ENCODE measurements around the gene KDELR1. TPM values are rescaled to one million over a fixed set of nuclear protein-coding genes. Genes with fewer than 3 reads are reported as not detected.

Gene KDELR1
- polyA plus RNA-seq, 1 donor from 2014 or later = 29.2 TPM

- Mint-ChIP-seq H3K4me1 (peaks cover 0 to 7% (median 4%) of the 10 kb centered on the region in 3 donors), H3K27ac (no peak overlapping the region), H3K9me3 (no peaks in the 10 kb centered on the region), H3K36me3 (peaks cover 6% of the 10 kb centered on the region), H3K27me3 (no peaks in the 10 kb centered on the region), H3K4me3 (no peak overlapping the region)
These were observed 40.5 kb downstream of the KDELR1 start for GRCh38 chr19:48350856-48351255.

DNA sequence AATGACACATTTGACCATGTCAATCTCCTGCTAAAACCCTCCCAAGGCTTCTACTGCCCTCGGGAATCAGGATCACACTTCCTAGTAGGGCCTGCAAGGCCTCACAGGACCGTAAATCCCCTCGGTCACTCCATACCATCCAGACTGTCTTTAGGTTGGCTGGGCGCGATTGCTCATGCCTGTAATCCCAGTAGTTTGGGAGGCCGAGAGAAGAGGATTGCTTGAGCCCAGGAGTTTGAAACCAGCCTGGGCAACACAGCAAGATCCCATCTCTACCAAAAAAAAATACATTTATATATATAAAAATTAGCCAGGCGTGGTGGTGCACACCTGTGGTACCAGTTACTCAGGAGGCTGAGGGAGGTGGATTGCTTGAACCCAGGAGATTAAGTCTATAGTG lies 42.6 kb downstream of the KDELR1 start:
- no peaks in the 10 kb centered on the region for H3K9me3 Mint-ChIP-seq
- H3K4me1 Mint-ChIP-seq = peaks cover 0 to 7% (median 4%) of the 10 kb centered on the region in 3 donors
- H3K36me3 Mint-ChIP-seq = peaks cover 6% of the 10 kb centered on the region
- H3K4me3 Mint-ChIP-seq = no peak overlapping the region
- H3K27ac Mint-ChIP-seq = no peak overlapping the region
- H3K27me3 Mint-ChIP-seq = no peaks in the 10 kb centered on the region

GRCh38 chr19:48348045-48348444 lies 43.3 kb downstream of the KDELR1 start:
- Mint-ChIP-seq H3K36me3 (peaks cover 3% of the 10 kb centered on the region), H3K27me3 (no peaks in the 10 kb centered on the region), H3K27ac (no peak overlapping the region), H3K4me1 (peaks cover 0 to 7% (median 4%) of the 10 kb centered on the region in 3 donors), H3K9me3 (no peaks in the 10 kb centered on the region), H3K4me3 (no peak overlapping the region)

DNA sequence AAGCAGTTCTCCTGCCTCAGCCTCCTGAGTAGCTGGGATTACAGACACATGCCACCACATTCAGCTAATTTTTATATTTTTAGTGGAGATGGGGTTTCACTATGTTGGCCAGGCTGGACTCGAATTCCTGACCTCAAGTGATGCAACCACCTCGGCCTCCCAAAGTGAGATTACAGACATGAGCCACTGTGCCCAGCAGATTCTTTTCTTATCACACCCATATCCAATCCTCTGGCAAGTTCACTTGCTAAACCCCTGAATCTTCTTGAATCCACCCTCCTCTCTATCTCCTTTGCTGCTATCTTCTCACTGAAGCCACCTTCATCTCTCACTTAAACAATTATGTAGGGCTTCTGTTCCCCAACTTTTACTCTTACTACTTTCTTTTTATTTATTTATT lies 45.2 kb downstream of the KDELR1 start:
- peaks cover 0 to 4% (median 4%) of the 10 kb centered on the region in 3 donors for H3K4me1 Mint-ChIP-seq

GRCh38 chr19:48344892-48345291 lies 46.5 kb downstream of the KDELR1 start:
- no peak overlapping the region for H3K4me3 Mint-ChIP-seq

More for the DNA sequence above, 45.2 kb downstream of the KDELR1 start:
- Mint-ChIP-seq H3K9me3 (no peaks in the 10 kb centered on the region), H3K27ac (no peak overlapping the region), H3K27me3 (no peaks in the 10 kb centered on the region), H3K4me3 (no peak overlapping the region), H3K36me3 (peaks cover 3% of the 10 kb centered on the region)

GRCh38 chr19:48342841-48343540 lies 48.4 kb downstream of the KDELR1 start:
- Mint-ChIP-seq H3K27ac (no peak overlapping the region), H3K4me3 (no peak overlapping the region), H3K4me1 (peaks cover 0 to 1% (median 0%) of the 10 kb centered on the region in 3 donors), H3K36me3 (peaks cover 2% of the 10 kb centered on the region), H3K9me3 (no peaks in the 10 kb centered on the region), H3K27me3 (no peaks in the 10 kb centered on the region)

More at GRCh38 chr19:48344892-48345291, 46.5 kb downstream of the KDELR1 start:
- H3K4me1 Mint-ChIP-seq = peaks cover 0 to 2% (median 2%) of the 10 kb centered on the region in 3 donors
- H3K27me3 Mint-ChIP-seq = no peaks in the 10 kb centered on the region
- H3K9me3 Mint-ChIP-seq = no peaks in the 10 kb centered on the region
- no peak overlapping the region for H3K27ac Mint-ChIP-seq
- H3K36me3 Mint-ChIP-seq = peaks cover 3% of the 10 kb centered on the region

- Mint-ChIP-seq H3K4me1 (peaks cover 0 to 2% (median 0%) of the 10 kb centered on the region in 3 donors), H3K27me3 (no peaks in the 10 kb centered on the region), H3K36me3 (peaks cover 2% of the 10 kb centered on the region), H3K4me3 (no peak overlapping the region), H3K27ac (no peak overlapping the region), H3K9me3 (no peaks in the 10 kb centered on the region)
These were observed 49.0 kb downstream of the KDELR1 start for GRCh38 chr19:48342414-48342738.

GRCh38 chr19:48341515-48342413 lies 49.6 kb downstream of the KDELR1 start:
- no peaks in the 10 kb centered on the region for H3K27me3 Mint-ChIP-seq

GRCh38 chr19:48340995-48341394 lies 50.4 kb downstream of the KDELR1 start:
- Mint-ChIP-seq H3K4me3 (peak overlapping the region in 1 of 4 donors; percentile 57), H3K4me1 (peaks cover 0 to 2% (median 0%) of the 10 kb centered on the region in 3 donors), H3K27ac (no peak overlapping the region), H3K36me3 (peaks cover 2% of the 10 kb centered on the region), H3K9me3 (no peaks in the 10 kb centered on the region), H3K27me3 (no peaks in the 10 kb centered on the region)

More at GRCh38 chr19:48341515-48342413, 49.6 kb downstream of the KDELR1 start:
- Mint-ChIP-seq H3K36me3 (peaks cover 2% of the 10 kb centered on the region), H3K4me1 (peaks cover 0 to 2% (median 0%) of the 10 kb centered on the region in 3 donors), H3K9me3 (no peaks in the 10 kb centered on the region), H3K4me3 (no peak overlapping the region), H3K27ac (no peak overlapping the region)

- no peak overlapping the region for H3K27ac Mint-ChIP-seq
- no peaks in the 10 kb centered on the region for H3K27me3 Mint-ChIP-seq
- no peak overlapping the region for H3K4me3 Mint-ChIP-seq
These were observed 52.4 kb downstream of the KDELR1 start for GRCh38 chr19:48338802-48339503.

GRCh38 chr19:48338253-48338755 lies 53.0 kb downstream of the KDELR1 start:
- Mint-ChIP-seq H3K27me3 (no peaks in the 10 kb centered on the region), H3K36me3 (peaks cover 2% of the 10 kb centered on the region), H3K4me3 (no peak overlapping the region), H3K4me1 (peaks cover 0 to 2% (median 1%) of the 10 kb centered on the region in 3 donors), H3K27ac (no peak overlapping the region), H3K9me3 (no peaks in the 10 kb centered on the region)

More at GRCh38 chr19:48338802-48339503, 52.4 kb downstream of the KDELR1 start:
- H3K36me3 Mint-ChIP-seq = peaks cover 2% of the 10 kb centered on the region
- H3K4me1 Mint-ChIP-seq = peaks cover 0 to 2% (median 1%) of the 10 kb centered on the region in 3 donors
- H3K9me3 Mint-ChIP-seq = no peaks in the 10 kb centered on the region

DNA sequence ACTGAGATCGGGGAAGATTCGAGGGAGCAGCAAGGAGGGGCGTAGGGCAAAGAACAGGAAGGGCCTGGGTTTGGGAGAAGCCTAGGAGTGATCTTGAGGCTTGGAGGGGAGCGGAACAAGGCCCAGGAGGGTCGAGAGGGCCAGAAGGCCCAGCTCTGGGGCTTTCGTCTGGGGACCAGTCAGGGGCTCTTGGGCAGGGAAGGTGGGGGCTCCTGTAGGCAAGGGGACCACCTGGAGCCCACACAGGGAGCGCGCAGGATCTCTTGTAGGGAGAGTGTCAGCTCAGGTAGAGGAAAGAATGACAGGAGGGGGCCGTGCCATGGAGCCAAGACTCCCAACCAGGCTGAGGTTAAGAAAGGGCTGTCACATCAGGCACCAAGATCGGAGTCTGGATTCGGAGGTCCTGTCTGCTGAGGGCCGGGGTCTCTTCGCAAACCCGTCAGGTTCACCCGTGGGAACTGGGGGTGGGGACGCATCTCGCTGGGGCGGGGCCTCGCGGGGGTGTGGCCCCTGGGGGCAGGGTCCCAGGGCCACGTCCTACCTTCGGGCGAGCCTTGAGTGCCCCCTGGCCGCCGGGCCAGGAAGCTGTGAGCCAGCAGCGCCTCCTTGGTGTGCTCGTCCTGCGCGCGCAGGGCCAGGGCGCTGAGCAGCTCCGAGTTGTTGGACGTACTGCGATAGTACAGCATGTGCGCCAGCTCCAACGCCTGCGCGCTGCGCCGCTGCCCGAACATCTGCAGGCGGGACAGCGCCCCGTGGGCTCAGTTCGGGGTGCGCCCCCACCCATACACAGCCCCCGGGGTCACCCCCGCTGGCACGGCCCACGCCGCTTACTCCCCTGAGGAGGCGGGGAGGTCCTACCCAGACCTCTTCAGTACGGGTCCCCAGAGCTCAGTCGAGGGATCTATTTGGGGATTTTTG lies 57.6 kb downstream of the KDELR1 start:
- H3K4me1 Mint-ChIP-seq = peaks cover 17 to 31% (median 29%) of the 10 kb centered on the region in 3 donors
- H3K36me3 Mint-ChIP-seq = peaks cover 10% of the 10 kb centered on the region
- H3K9me3 Mint-ChIP-seq = no peaks in the 10 kb centered on the region
- H3K4me3 Mint-ChIP-seq = peak overlapping the region; percentile 91 to 100 (median 98)
- peak overlapping the region; percentile 88 to 100 (median 99) for H3K27ac Mint-ChIP-seq
- no peaks in the 10 kb centered on the region for H3K27me3 Mint-ChIP-seq

GRCh38 chr19:48332662-48333466 lies 58.5 kb downstream of the KDELR1 start:
- Mint-ChIP-seq H3K4me1 (peaks cover 17 to 35% (median 31%) of the 10 kb centered on the region in 3 donors), H3K4me3 (peak overlapping the region; percentile 91 to 100 (median 98)), H3K9me3 (no peaks in the 10 kb centered on the region), H3K27ac (peak overlapping the region; percentile 88 to 100 (median 99)), H3K36me3 (peaks cover 12% of the 10 kb centered on the region), H3K27me3 (no peaks in the 10 kb centered on the region)
